Measurements from ENCODE around the gene TBC1D24. TPM values are rescaled to one million over a fixed set of nuclear protein-coding genes. Genes with fewer than 3 reads are reported as not detected.
"Not testable (repeated sequence)": the region's sequence is repeated elsewhere in the genome, so short reads cannot be mapped to it uniquely, and the experiment has no call there.

TBC1D24 gene
- total RNA-seq, 1 donor from 2014 or later, result 15.4 TPM

DNA sequence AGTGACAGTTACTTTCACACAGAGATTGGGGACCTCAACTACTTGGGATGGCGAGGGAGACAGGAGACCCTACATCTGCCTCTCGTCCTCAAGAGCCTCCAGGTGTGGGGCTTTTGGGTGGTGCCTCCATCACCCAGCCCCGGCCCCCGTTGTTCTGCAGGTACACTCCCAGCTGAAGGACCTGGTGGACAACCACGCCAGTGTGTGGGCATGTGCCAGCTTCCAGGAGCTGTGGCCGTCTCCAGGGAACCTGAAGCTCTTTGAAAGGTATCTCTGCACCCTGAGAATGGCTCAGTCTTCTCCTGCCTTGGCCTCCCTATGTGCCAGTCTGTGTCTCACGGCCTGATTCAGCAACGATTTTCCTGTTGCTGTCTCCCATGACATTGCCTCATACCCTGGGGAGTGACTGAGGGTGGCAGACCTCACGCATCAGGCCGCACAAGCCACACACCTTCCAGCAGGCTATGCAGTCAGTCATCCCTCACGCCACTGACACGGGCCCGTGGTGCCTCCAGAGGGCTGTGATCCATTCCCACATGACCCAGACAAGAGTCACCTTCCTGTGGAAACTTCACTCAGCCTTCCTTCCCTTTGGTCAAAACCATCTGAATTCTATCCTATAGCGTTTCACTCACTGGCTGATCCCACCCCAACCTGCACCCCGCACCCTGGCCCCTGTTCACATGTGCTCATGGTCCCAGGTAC is 42.0 kb upstream of the TBC1D24 start:
- peaks cover 19% of the 10 kb centered on the region for H3K36me3 Mint-ChIP-seq (ENCODE audit: unreplicated experiment)
- H3K27me3 Mint-ChIP-seq (ENCODE audit: unreplicated experiment), result no peaks in the 10 kb centered on the region
- H3K9me3 Mint-ChIP-seq (ENCODE audit: unreplicated experiment), result no peaks in the 10 kb centered on the region
- TF ChIP-seq, protein P1, sequence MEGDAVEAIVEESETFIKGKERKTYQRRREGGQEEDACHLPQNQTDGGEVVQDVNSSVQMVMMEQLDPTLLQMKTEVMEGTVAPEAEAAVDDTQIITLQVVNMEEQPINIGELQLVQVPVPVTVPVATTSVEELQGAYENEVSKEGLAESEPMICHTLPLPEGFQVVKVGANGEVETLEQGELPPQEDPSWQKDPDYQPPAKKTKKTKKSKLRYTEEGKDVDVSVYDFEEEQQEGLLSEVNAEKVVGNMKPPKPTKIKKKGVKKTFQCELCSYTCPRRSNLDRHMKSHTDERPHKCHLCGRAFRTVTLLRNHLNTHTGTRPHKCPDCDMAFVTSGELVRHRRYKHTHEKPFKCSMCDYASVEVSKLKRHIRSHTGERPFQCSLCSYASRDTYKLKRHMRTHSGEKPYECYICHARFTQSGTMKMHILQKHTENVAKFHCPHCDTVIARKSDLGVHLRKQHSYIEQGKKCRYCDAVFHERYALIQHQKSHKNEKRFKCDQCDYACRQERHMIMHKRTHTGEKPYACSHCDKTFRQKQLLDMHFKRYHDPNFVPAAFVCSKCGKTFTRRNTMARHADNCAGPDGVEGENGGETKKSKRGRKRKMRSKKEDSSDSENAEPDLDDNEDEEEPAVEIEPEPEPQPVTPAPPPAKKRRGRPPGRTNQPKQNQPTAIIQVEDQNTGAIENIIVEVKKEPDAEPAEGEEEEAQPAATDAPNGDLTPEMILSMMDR (IDR thresholded peaks at IDR 0.05), result no peak
- peaks cover 19% of the 10 kb centered on the region for H3K4me1 Mint-ChIP-seq (ENCODE audit: unreplicated experiment)
- no peak overlapping the region for H3K4me3 Mint-ChIP-seq (ENCODE audit: unreplicated experiment)
- no peak for DNase-seq (ENCODE audit: extremely low spot score, unreplicated experiment)
- no peak overlapping the region for H3K27ac Mint-ChIP-seq (ENCODE audit: unreplicated experiment)

GRCh38 chr16:2435236-2435635 is 39.7 kb upstream of the TBC1D24 start:
- not testable (repeated sequence) for H3K4me3 Mint-ChIP-seq (ENCODE audit: unreplicated experiment); H3K9me3 Mint-ChIP-seq (ENCODE audit: unreplicated experiment); H3K27ac Mint-ChIP-seq (ENCODE audit: unreplicated experiment); H3K27me3 Mint-ChIP-seq (ENCODE audit: unreplicated experiment); H3K4me1 Mint-ChIP-seq (ENCODE audit: unreplicated experiment); DNase-seq (ENCODE audit: extremely low spot score, unreplicated experiment)
- peaks cover 25% of the 10 kb centered on the region for H3K36me3 Mint-ChIP-seq (ENCODE audit: unreplicated experiment)

DNA sequence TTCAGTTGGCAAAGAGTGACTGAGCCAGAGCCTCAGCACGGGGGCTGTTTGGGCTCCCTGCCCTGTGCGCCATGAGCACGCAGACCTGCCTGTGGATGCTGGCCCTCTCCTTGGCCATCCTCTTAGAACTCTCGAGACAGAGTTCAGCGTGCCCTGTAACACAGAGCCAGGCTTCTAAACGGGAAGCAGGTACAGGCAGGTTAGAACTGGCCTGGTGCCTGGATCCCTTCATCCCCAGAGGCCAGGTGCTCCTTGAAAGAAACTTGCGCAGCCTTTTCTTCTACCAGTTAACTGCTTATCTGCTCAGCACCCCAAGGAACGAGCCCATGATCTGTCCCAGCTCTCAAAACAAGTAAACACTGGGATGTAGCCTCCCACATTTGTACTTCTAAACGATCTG is 38.8 kb upstream of the TBC1D24 start:
- H3K9me3 Mint-ChIP-seq (ENCODE audit: unreplicated experiment), result no peaks in the 10 kb centered on the region
- TF ChIP-seq, protein P1 (IDR thresholded peaks at IDR 0.05), result no peak
- H3K27ac Mint-ChIP-seq (ENCODE audit: unreplicated experiment), result no peak overlapping the region
- H3K27me3 Mint-ChIP-seq (ENCODE audit: unreplicated experiment), result no peaks in the 10 kb centered on the region
- H3K4me1 Mint-ChIP-seq (ENCODE audit: unreplicated experiment), result peaks cover under 1% of the 10 kb centered on the region
- no peak for DNase-seq (ENCODE audit: extremely low spot score, unreplicated experiment)
- H3K4me3 Mint-ChIP-seq (ENCODE audit: unreplicated experiment), result no peak overlapping the region
- H3K36me3 Mint-ChIP-seq (ENCODE audit: unreplicated experiment), result peaks cover 25% of the 10 kb centered on the region

- DNase-seq (ENCODE audit: extremely low spot score, unreplicated experiment), result no peak
- H3K4me3 Mint-ChIP-seq (ENCODE audit: unreplicated experiment), result no peak overlapping the region
- H3K27ac Mint-ChIP-seq (ENCODE audit: unreplicated experiment), result no peak overlapping the region
- TF ChIP-seq, protein P1 (IDR thresholded peaks at IDR 0.05), result no peak
- no peaks in the 10 kb centered on the region for H3K27me3 Mint-ChIP-seq (ENCODE audit: unreplicated experiment)
- no peaks in the 10 kb centered on the region for H3K4me1 Mint-ChIP-seq (ENCODE audit: unreplicated experiment)
- H3K9me3 Mint-ChIP-seq (ENCODE audit: unreplicated experiment), result no peaks in the 10 kb centered on the region
- H3K36me3 Mint-ChIP-seq (ENCODE audit: unreplicated experiment), result peaks cover 25% of the 10 kb centered on the region
Measured at GRCh38 chr16:2437032-2437790, 37.7 kb upstream of the TBC1D24 start.

GRCh38 chr16:2438121-2438520 is 36.8 kb upstream of the TBC1D24 start:
- no peaks in the 10 kb centered on the region for H3K4me1 Mint-ChIP-seq (ENCODE audit: unreplicated experiment)
- no peak overlapping the region for H3K4me3 Mint-ChIP-seq (ENCODE audit: unreplicated experiment)
- no peaks in the 10 kb centered on the region for H3K27me3 Mint-ChIP-seq (ENCODE audit: unreplicated experiment)
- no peak overlapping the region for H3K27ac Mint-ChIP-seq (ENCODE audit: unreplicated experiment)
- no peaks in the 10 kb centered on the region for H3K9me3 Mint-ChIP-seq (ENCODE audit: unreplicated experiment)
- TF ChIP-seq, protein P1 (IDR thresholded peaks at IDR 0.05), result no peak
- H3K36me3 Mint-ChIP-seq (ENCODE audit: unreplicated experiment), result peaks cover 17% of the 10 kb centered on the region
- no peak for DNase-seq (ENCODE audit: extremely low spot score, unreplicated experiment)

Measured in osteocyte (in vitro differentiated cells).